Measurements from ENCODE around the gene ASTN2. TPM values are rescaled to one million over a fixed set of nuclear protein-coding genes. Genes with fewer than 3 reads are reported as not detected.

The ASTN2 gene
- total and polyA plus RNA-seq, 2 experiments from 2014 or later, result 7.0 to 24.6 TPM

GRCh38 chr9:116944714-116945534 is 469.9 kb downstream of the ASTN2 start:
- no peak overlapping the region for H3K27ac ChIP-seq (ENCODE audit: low read depth)
- H3K36me3 ChIP-seq (ENCODE audit: insufficient read depth), result no peaks in the 10 kb centered on the region
- TF ChIP-seq CTCF (conservative IDR thresholded peaks at IDR 0.05; ENCODE audit: low read depth in 2 of 2) (no peak), EZH2 (IDR thresholded peaks at IDR 0.05; ENCODE audit: low read depth, unreplicated experiment) (no peak)
- TF ChIP-seq, protein P1, sequence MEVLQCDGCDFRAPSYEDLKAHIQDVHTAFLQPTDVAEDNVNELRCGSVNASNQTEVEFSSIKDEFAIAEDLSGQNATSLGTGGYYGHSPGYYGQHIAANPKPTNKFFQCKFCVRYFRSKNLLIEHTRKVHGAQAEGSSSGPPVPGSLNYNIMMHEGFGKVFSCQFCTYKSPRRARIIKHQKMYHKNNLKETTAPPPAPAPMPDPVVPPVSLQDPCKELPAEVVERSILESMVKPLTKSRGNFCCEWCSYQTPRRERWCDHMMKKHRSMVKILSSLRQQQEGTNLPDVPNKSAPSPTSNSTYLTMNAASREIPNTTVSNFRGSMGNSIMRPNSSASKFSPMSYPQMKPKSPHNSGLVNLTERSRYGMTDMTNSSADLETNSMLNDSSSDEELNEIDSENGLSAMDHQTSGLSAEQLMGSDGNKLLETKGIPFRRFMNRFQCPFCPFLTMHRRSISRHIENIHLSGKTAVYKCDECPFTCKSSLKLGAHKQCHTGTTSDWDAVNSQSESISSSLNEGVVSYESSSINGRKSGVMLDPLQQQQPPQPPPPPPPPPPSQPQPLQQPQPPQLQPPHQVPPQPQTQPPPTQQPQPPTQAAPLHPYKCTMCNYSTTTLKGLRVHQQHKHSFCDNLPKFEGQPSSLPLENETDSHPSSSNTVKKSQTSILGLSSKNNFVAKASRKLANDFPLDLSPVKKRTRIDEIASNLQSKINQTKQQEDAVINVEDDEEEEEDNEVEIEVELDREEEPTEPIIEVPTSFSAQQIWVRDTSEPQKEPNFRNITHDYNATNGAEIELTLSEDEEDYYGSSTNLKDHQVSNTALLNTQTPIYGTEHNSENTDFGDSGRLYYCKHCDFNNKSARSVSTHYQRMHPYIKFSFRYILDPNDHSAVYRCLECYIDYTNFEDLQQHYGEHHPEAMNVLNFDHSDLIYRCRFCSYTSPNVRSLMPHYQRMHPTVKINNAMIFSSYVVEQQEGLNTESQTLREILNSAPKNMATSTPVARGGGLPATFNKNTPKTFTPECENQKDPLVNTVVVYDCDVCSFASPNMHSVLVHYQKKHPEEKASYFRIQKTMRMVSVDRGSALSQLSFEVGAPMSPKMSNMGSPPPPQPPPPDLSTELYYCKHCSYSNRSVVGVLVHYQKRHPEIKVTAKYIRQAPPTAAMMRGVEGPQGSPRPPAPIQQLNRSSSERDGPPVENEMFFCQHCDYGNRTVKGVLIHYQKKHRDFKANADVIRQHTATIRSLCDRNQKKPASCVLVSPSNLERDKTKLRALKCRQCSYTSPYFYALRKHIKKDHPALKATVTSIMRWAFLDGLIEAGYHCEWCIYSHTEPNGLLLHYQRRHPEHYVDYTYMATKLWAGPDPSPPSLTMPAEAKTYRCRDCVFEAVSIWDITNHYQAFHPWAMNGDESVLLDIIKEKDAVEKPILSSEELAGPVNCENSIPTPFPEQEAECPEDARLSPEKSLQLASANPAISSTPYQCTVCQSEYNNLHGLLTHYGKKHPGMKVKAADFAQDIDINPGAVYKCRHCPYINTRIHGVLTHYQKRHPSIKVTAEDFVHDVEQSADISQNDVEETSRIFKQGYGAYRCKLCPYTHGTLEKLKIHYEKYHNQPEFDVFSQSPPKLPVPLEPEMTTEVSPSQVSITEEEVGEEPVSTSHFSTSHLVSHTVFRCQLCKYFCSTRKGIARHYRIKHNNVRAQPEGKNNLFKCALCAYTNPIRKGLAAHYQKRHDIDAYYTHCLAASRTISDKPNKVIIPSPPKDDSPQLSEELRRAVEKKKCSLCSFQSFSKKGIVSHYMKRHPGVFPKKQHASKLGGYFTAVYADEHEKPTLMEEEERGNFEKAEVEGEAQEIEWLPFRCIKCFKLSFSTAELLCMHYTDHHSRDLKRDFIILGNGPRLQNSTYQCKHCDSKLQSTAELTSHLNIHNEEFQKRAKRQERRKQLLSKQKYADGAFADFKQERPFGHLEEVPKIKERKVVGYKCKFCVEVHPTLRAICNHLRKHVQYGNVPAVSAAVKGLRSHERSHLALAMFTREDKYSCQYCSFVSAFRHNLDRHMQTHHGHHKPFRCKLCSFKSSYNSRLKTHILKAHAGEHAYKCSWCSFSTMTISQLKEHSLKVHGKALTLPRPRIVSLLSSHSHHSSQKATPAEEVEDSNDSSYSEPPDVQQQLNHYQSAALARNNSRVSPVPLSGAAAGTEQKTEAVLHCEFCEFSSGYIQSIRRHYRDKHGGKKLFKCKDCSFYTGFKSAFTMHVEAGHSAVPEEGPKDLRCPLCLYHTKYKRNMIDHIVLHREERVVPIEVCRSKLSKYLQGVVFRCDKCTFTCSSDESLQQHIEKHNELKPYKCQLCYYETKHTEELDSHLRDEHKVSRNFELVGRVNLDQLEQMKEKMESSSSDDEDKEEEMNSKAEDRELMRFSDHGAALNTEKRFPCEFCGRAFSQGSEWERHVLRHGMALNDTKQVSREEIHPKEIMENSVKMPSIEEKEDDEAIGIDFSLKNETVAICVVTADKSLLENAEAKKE (CRISPR knock-in tag; IDR thresholded peaks at IDR 0.05), result no peak
- H3K27me3 ChIP-seq (ENCODE audit: insufficient read depth), result no peaks in the 10 kb centered on the region
- no peaks in the 10 kb centered on the region for H3F3A ChIP-seq (replicated peaks; ENCODE audit: low read depth)
- no peaks in the 10 kb centered on the region for H4K20me1 ChIP-seq (replicated peaks; ENCODE audit: insufficient read depth)
- DNase-seq (ENCODE audit: low spot score) (no peak), ATAC-seq (no peak)
- H3K27ac Mint-ChIP-seq, result no peak overlapping the region
- H3K27me3 Mint-ChIP-seq (ENCODE audit: insufficient read depth, low read depth, poor library complexity), result peaks cover 7% of the 10 kb centered on the region
- H3K79me2 ChIP-seq (replicated peaks; ENCODE audit: insufficient read depth), result no peaks in the 10 kb centered on the region
- no peak overlapping the region for H3K4me3 ChIP-seq
- no peak overlapping the region for H2AFZ ChIP-seq
- peaks cover 33% of the 10 kb centered on the region for H3K4me1 Mint-ChIP-seq
- peaks cover 32% of the 10 kb centered on the region for H3K4me1 ChIP-seq (ENCODE audit: insufficient read depth)
- peak overlapping the region; percentile 33; the same call in 1 of the 2 replicates for H3K4me2 ChIP-seq
- no peaks in the 10 kb centered on the region for H3K9me3 Mint-ChIP-seq
- no peaks in the 10 kb centered on the region for H3K9me2 ChIP-seq (ENCODE audit: insufficient read depth)
- H3K4me3 Mint-ChIP-seq, result no peak overlapping the region
- no peaks in the 10 kb centered on the region for H3K36me3 Mint-ChIP-seq (ENCODE audit: low read depth)

Measured in GM23338 (cell line).